GDM1 (cell line): ENCODE results near the gene OPTN.
"Not testable (repeated sequence)": the region's sequence is repeated elsewhere in the genome, so short reads cannot be mapped to it uniquely, and the experiment has no call there.

Experiments used
- DNase-seq: peaks from one replicate; lab custom pipeline; 2025; lab: John Stamatoyannopoulos, UW

OPTN gene

GRCh38 chr10:13120786-13121499, 21.0 kb downstream of the OPTN start:
- DNase-seq: no peak

- no peak for DNase-seq
These were observed 21.5 kb downstream of the OPTN start for GRCh38 chr10:13121500-13121854.

GRCh38 chr10:13136651-13137050, 36.7 kb downstream of the OPTN start:
- DNase-seq: no peak

GRCh38 chr10:13139150-13139549, 39.2 kb downstream of the OPTN start:
- DNase-seq: no peak

GRCh38 chr10:13139676-13140075, 39.7 kb downstream of the OPTN start:
- DNase-seq: no peak

GRCh38 chr10:13140627-13141190, 40.7 kb downstream of the OPTN start:
- no peak for DNase-seq

DNA sequence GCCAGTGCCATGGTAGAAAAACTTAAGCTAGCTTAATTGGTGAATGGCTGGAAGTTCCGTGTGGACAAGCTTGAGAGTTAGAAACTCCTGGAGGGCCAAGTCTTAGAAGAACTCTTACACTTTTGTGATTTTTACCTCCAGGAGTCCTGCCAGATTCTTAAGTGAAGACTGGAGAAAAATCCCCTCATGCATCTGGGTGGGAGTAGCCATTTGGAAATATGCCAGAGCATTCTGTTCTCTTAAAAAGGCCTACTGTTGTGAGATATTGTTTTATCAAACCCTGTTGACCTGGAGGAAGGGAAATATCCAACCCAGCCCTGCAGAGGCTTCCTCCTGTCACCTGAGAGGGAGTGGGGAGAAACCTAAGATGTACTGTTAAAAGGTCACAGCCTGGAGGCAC, 43.8 kb downstream of the OPTN start:
- DNase-seq: no peak

GRCh38 chr10:13144814-13145213, 44.9 kb downstream of the OPTN start:
- DNase-seq: no peak

- DNase-seq: no peak
These were observed 46.4 kb downstream of the OPTN start for GRCh38 chr10:13146379-13146778.

- DNase-seq: no peak
These were observed 47.2 kb downstream of the OPTN start for GRCh38 chr10:13147161-13147560.

GRCh38 chr10:13152296-13152695, 52.3 kb downstream of the OPTN start:
- no peak for DNase-seq

DNA sequence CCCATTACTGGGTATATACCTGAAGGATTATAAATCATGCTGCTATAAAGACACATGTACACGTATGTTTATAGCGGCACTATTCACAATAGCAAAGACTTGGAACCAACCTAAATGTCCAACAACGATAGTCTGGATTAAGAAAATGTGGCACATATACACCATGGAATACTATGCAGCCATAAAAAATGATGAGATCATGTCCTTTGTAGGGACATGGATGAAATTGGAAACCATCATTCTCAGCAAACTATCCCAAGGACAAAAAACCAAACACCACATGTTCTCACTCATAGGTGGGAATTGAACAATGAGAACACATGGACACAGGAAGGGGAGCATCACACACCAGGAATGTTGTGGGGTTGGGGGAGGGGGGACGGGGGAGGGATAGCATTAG, 55.9 kb downstream of the OPTN start:
- not testable (repeated sequence) for DNase-seq

DNA sequence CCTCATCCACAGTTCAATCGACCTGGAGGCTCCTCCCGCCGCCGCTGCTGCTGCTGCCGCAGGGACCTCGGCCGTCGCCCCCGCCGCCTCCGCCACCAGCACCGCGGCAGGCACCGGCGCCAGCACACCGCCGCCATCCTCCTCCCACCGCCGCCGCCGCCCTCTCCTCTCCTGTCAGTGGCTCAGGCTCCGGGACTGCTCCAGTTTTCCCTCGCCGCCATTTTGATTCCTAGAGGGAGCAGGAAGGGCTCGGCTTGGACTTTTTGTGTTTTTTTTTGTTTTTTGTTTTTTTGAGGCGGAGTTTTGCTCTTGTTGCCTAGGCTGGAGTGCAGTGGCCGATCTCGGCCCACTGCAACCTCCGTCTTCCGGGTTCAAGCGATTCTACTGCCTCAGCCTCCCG, 58.4 kb downstream of the OPTN start:
- no peak for DNase-seq

GRCh38 chr10:13160934-13161856, 61.2 kb downstream of the OPTN start, which contains the start of gene MCM10:
Gene MCM10 (plus strand): TSS chr10:13161558. CDS start chr10:13164203, 2,645 bp downstream.
- peak; percentile 98 for DNase-seq

GRCh38 chr10:13161857-13162271, 61.9 kb downstream of the OPTN start:
- DNase-seq: no peak

GRCh38 chr10:13163859-13164258, 63.9 kb downstream of the OPTN start:
- DNase-seq: no peak

DNA sequence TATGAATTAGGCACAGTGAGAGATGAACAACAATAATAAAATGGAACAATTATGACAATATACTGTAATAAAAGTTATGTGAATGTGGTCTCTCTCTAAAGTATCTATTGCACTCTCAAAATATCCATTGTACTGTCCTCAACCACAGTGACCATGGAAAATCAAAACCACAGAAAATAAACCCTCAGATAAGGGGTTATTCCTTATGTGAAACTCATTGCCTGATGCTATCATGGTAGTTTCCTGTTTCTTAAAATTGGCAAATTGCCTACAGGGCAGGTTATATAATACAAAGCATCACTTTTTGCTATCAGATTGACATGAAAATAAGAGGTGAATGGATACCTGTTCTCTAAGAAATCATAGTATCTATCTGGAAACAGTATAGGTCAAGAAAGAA, 65.2 kb downstream of the OPTN start:
- DNase-seq: no peak

DNA sequence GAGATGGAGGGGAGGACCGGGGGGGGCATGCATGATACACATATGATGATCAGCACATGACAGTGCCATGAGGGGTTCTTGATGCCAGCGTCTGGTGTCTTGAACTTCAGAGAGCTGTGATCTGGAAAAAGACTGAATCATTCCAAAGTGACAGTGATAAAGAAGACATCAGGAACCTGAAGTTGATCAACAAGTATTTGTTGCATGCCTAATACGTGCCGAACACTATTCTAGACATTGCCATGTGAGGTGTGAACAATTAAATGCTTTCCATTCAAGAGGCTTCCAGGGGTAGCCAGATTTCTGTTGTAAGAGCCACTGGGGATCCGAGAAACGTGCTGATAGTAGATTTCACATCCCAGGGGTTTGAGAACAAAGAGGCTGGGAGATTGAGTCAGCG, 67.6 kb downstream of the OPTN start:
- DNase-seq: no peak

GRCh38 chr10:13168781-13169180, 68.8 kb downstream of the OPTN start:
- DNase-seq: no peak

GRCh38 chr10:13173616-13174015, 73.7 kb downstream of the OPTN start:
- no peak for DNase-seq

DNA sequence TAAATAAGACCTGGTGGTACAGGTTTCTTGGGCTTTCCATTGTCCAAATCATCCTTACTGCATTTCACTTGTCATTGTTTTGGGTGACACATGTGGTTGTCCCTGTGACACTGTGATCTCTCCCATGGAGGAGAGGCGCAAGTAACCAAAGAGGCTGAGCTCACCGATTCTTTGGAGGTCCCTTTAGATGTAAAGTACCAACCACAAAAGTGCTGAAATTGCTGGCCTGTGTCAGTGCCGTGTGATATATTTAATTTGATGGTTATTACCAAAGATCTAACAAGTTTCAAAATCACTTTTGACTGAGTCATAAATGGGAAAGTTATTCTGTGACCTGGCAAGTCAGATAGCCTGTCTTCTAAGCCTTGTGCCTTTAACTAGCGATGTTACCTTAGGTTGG, 80.8 kb downstream of the OPTN start:
- no peak for DNase-seq

- DNase-seq: no peak
These were observed 82.5 kb downstream of the OPTN start for GRCh38 chr10:13182424-13182823.

DNA sequence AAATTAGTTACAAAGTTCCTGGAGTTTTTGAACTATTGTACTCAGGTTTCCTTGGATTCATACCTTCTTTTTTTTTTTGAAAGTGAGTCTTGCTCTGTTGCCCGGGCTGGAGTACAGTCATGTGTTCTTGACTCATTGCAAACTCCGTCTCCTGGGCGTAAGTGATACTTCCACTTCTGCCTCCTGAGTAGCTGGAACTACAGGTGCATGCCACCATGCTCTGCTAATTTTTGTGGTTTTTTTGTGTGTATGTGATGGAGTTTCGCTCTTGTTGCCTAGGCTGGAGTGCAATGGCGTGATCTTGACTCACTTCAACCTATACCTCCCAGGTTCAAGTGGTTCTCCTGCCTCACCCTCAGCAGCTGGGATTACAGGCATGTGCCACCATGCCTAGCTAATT, 83.7 kb downstream of the OPTN start:
- no peak for DNase-seq
